Measurements from ENCODE around the gene LRRC27. TPM values are rescaled to one million over a fixed set of nuclear protein-coding genes. Genes with fewer than 3 reads are reported as not detected.

The LRRC27 gene
- total RNA-seq, 2 donors from 2014 or later: 5.8 to 6.1 TPM

DNA sequence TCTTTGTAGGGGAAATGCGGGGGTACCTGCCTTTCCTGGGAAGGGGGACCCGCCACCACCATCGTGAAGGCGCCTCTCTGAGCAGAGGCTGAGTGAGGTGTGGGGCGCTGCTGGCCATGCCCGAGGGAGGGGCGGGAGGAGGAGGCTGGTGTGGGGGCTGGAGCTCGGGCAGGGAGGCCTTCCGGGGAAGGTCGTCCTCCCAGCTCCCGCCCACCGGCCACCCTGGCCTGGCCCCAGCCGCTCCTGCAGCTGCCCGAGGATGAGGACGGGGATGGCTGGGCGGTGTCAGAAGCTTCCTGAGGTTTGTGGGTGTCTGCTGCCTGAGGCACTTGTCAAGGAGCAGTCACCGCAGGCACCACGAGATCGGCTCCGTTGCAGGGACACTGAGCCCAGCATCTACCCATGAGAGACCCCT, 76.4 kb downstream of the LRRC27 start:
- intact Hi-C loops (cut with DNase I): no loop called here
- H3K27me3 ChIP-seq: no peaks in the 10 kb centered on the region
- peak overlapping the region; percentile 94 for H3K27ac ChIP-seq
- peaks cover 36% of the 10 kb centered on the region for H3K4me1 ChIP-seq
- peak overlapping the region; percentile 73 to 97 for H3K9ac ChIP-seq (ENCODE audit: low read depth in 2 of 2, low read length in 2 of 2)
- TF ChIP-seq, protein P1, sequence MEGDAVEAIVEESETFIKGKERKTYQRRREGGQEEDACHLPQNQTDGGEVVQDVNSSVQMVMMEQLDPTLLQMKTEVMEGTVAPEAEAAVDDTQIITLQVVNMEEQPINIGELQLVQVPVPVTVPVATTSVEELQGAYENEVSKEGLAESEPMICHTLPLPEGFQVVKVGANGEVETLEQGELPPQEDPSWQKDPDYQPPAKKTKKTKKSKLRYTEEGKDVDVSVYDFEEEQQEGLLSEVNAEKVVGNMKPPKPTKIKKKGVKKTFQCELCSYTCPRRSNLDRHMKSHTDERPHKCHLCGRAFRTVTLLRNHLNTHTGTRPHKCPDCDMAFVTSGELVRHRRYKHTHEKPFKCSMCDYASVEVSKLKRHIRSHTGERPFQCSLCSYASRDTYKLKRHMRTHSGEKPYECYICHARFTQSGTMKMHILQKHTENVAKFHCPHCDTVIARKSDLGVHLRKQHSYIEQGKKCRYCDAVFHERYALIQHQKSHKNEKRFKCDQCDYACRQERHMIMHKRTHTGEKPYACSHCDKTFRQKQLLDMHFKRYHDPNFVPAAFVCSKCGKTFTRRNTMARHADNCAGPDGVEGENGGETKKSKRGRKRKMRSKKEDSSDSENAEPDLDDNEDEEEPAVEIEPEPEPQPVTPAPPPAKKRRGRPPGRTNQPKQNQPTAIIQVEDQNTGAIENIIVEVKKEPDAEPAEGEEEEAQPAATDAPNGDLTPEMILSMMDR (IDR thresholded peaks at IDR 0.05): no peak
- no peaks in the 10 kb centered on the region for H3K9me3 ChIP-seq
- H3K4me3 ChIP-seq: peak overlapping the region; percentile 5
- peak; percentile 71 for DNase-seq
- H3K36me3 ChIP-seq: peaks cover 21% of the 10 kb centered on the region

GRCh38 chr10:132408823-132409666, 77.1 kb downstream of the LRRC27 start:
- peak overlapping the region; percentile 94 for H3K27ac ChIP-seq
- H3K9ac ChIP-seq (ENCODE audit: low read depth in 2 of 2, low read length in 2 of 2): peak overlapping the region; percentile 73 to 97
- H3K9me3 ChIP-seq: no peaks in the 10 kb centered on the region
- H3K27me3 ChIP-seq: no peaks in the 10 kb centered on the region
- peaks cover 21% of the 10 kb centered on the region for H3K36me3 ChIP-seq
- H3K4me1 ChIP-seq: peaks cover 40% of the 10 kb centered on the region
- peak overlapping the region; percentile 5 for H3K4me3 ChIP-seq
- intact Hi-C loops (cut with DNase I): no loop called here
- peak; percentile 85 for DNase-seq
- TF ChIP-seq, protein P1 (IDR thresholded peaks at IDR 0.05): no peak

- Histone ChIP-seq H3K27me3 (no peaks in the 10 kb centered on the region), H3K27ac (peak overlapping the region; percentile 94), H3K9me3 (no peaks in the 10 kb centered on the region), H3K4me3 (no peak overlapping the region), H3K9ac (ENCODE audit: low read depth in 2 of 2, low read length in 2 of 2) (peak overlapping the region in 1 of 2 donors; percentile 83), H3K4me1 (peaks cover 40% of the 10 kb centered on the region), H3K36me3 (peaks cover 21% of the 10 kb centered on the region)
- DNase-seq: no peak
- intact Hi-C loops (cut with DNase I): no loop called here
- TF ChIP-seq, protein P1 (IDR thresholded peaks at IDR 0.05): no peak
Measured at GRCh38 chr10:132409667-132410028, 77.7 kb downstream of the LRRC27 start.

DNA sequence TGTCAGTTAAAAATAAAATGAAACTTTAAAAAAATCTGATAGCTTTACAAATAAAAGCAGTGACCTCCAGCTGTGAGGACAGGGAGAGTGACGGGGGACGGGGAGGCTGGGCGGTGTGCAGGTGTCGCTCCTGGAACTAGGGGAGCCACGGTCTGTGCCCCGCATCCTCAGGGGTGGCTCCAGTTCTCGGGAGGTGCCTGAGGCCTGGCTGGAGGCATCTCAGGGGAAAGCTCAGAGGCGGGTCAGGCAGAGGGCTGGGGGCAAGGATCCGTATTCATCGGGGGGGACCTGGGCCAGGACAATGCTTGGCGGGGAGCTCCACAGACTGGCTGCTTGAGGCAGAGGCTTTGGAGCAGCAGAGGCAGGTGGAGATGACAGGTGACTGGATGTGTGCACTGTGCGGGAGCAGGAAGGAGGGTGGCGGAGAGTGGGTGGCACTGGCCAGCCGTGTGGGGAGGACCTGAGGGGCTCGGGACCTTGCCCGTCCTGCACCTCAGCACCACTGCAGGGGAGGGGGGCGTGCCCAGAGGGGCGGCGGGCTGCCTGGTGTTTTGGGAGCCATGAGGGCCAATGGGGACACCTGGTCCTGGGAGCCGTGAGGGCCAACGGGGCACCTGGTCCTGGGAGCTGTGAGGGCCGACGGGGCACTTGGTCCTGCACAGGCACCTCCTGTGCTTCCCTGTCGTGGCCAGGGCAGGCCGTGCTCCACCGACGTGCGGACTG, 78.2 kb downstream of the LRRC27 start:
- no peak for DNase-seq
- peak overlapping the region; percentile 3 to 83 for H3K9ac ChIP-seq (ENCODE audit: low read depth in 2 of 2, low read length in 2 of 2)
- intact Hi-C loops (cut with DNase I): no loop called here
- peak overlapping the region; percentile 78 for H3K27ac ChIP-seq
- peaks cover 16% of the 10 kb centered on the region for H3K36me3 ChIP-seq
- H3K4me3 ChIP-seq: no peak overlapping the region
- TF ChIP-seq, protein P1 (IDR thresholded peaks at IDR 0.05): no peak
- no peaks in the 10 kb centered on the region for H3K27me3 ChIP-seq
- H3K9me3 ChIP-seq: no peaks in the 10 kb centered on the region
- H3K4me1 ChIP-seq: peaks cover 40% of the 10 kb centered on the region

- Histone ChIP-seq H3K9ac (ENCODE audit: low read depth in 2 of 2, low read length in 2 of 2) (peak overlapping the region; percentile 53 to 83), H3K4me1 (peaks cover 40% of the 10 kb centered on the region), H3K27ac (peak overlapping the region; percentile 78), H3K4me3 (no peak overlapping the region), H3K9me3 (no peaks in the 10 kb centered on the region), H3K36me3 (peaks cover 10% of the 10 kb centered on the region), H3K27me3 (no peaks in the 10 kb centered on the region)
- no peak for DNase-seq
- intact Hi-C loops (cut with DNase I): no loop called here
- TF ChIP-seq, protein P1 (IDR thresholded peaks at IDR 0.05): no peak
Measured at GRCh38 chr10:132410779-132411532, 79.0 kb downstream of the LRRC27 start.

Measured in colonic mucosa (tissue), 4 donors.